Effector memory CD8-positive, alpha-beta T cell (primary cell): ENCODE measurements around the gene GPR176.
"Not testable (repeated sequence)": the region's sequence is repeated elsewhere in the genome, so short reads cannot be mapped to it uniquely, and the experiment has no call there.

Experiments used
- ATAC-seq: fragments of 150-1000 bp; cut with Tn5 transposase; replicated peaks from 2 replicates; pipeline ENCODE4 v1.10.0; 2021; ENCODE audit warnings: mild to moderate bottlenecking, moderate library complexity
- DNase-seq, 3 experiments: peaks; one replicate each; pipeline ENCODE4 v3.0.0; 2021
- H3K27ac Mint-ChIP-seq, 2 donors: one replicate each; pipeline ENCODE4 v1.8.0; 2022; ENCODE audit warnings: mild to moderate bottlenecking in 2 of 2, mixed read lengths in 2 of 2, moderate library complexity in 2 of 2
- H3K27me3 Mint-ChIP-seq, 2 donors: one replicate each; pipeline ENCODE4 v1.8.0; 2022; ENCODE audit warnings: mixed read lengths in 2 of 2
- H3K36me3 Mint-ChIP-seq: one replicate; pipeline ENCODE4 v1.8.0; 2022; ENCODE audit warnings: mild to moderate bottlenecking, moderate library complexity, mixed read lengths; ENCODE audit not compliant: insufficient read depth
- H3K4me1 Mint-ChIP-seq, 2 donors: one replicate each; pipeline ENCODE4 v1.8.0; 2022; ENCODE audit warnings: low read depth in 2 of 2, mixed read lengths in 2 of 2
- H3K4me3 Mint-ChIP-seq, 2 donors: one replicate each; pipeline ENCODE4 v1.8.0; 2022; ENCODE audit warnings: mild to moderate bottlenecking in 2 of 2, mixed read lengths in 2 of 2, moderate library complexity in 2 of 2
- H3K9me3 Mint-ChIP-seq, 2 donors: one replicate each; pipeline ENCODE4 v1.8.0; 2022; ENCODE audit warnings: mixed read lengths in 2 of 2

GPR176 gene

DNA sequence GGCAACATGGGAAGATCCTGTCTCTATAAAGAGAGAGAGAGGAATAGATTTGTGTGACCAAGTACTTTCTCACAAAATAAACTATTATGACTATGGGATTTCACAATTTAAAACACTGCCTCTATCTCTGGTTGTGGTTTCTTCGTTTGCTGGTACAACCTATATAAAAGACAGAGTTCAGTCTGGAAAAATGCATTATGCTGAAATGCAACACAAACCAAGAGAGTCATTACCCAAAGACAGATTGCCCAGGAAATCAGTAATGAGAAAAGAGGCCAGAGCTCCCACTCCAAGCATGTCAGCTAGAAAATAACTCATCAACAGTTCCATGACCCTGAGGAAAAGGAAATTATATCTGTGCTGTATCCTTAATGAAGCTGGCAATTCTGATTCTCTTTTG lies 23.2 kb downstream of the GPR176 start:
- Mint-ChIP-seq H3K9me3 (no peaks in the 10 kb centered on the region), H3K27ac (no peak overlapping the region), H3K4me1 (no peaks in the 10 kb centered on the region), H3K4me3 (no peak overlapping the region), H3K27me3 (peaks cover 25 to 33% of the 10 kb centered on the region in 2 donors), H3K36me3 (no peaks in the 10 kb centered on the region)
- DNase-seq (no peak), ATAC-seq (no peak)

DNA sequence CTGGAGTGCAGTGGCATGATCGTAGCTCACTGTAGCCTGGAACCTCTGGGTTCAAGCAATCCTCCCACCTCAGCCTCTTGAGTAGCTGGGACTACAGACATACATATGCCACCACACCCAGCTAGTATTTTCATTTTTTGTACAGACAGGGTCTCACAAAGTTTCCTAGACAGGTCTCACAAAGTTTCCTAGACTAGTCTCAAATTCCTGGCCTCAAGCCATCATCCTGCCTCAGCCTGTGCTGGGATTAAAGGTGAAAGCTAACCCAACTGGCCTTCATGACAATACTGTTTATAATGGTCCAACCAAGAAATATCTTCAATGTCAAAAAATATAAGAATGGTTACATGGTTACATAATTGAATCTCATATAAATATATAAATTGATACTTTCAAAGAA lies 24.0 kb downstream of the GPR176 start:
- no peak for ATAC-seq
- Mint-ChIP-seq H3K9me3 (no peaks in the 10 kb centered on the region), H3K4me3 (no peak overlapping the region), H3K4me1 (no peaks in the 10 kb centered on the region), H3K27me3 (peaks cover 25 to 33% of the 10 kb centered on the region in 2 donors), H3K27ac (no peak overlapping the region), H3K36me3 (no peaks in the 10 kb centered on the region)
- no peak for DNase-seq

DNA sequence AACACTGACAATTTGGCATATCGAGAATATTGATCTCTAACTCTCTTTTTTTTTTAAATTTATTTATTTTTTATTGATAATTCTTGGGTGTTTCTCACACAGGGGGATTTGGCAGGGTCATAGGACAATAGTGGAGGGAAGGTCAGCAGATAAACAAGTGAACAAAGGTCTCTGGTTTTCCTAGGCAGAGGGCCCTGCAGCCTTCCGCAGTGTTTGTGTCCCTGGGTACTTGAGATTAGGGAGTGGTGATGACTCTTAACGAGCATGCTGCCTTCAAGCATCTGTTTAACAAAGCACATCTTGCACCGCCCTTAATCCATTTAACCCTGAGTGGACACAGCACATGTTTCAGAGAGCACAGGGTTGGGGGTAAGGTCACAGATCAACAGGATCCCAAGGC lies 27.0 kb downstream of the GPR176 start:
- H3K27ac Mint-ChIP-seq, H3K4me3 Mint-ChIP-seq, H3K36me3 Mint-ChIP-seq, ATAC-seq, DNase-seq, H3K4me1 Mint-ChIP-seq, H3K9me3 Mint-ChIP-seq: not testable (repeated sequence)
- H3K27me3 Mint-ChIP-seq, result peaks cover 16 to 20% of the 10 kb centered on the region in 2 donors

DNA sequence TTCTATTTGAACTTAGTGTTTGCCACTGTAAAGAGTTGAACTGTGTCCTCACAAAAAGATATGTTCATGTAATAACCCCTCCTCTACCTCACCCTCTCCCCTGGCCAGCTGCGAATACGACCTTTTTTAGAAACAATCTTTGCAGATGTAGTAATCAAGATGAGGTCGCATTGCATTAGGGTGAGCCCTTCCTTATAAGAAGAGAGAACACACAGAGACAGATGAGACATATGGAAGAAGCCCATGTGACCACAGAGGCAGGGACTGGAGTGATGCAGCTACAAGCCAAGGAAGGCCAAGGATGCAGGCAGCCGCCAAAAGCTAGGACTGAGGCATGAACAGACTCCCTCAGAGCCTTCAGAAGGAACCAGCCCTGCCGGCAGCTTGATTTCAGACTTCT lies 27.6 kb downstream of the GPR176 start:
- Mint-ChIP-seq H3K27me3 (peaks cover 12 to 17% of the 10 kb centered on the region in 2 donors), H3K9me3 (no peaks in the 10 kb centered on the region), H3K36me3 (no peaks in the 10 kb centered on the region), H3K27ac (no peak overlapping the region), H3K4me3 (no peak overlapping the region), H3K4me1 (no peaks in the 10 kb centered on the region)
- DNase-seq (no peak), ATAC-seq (no peak)

DNA sequence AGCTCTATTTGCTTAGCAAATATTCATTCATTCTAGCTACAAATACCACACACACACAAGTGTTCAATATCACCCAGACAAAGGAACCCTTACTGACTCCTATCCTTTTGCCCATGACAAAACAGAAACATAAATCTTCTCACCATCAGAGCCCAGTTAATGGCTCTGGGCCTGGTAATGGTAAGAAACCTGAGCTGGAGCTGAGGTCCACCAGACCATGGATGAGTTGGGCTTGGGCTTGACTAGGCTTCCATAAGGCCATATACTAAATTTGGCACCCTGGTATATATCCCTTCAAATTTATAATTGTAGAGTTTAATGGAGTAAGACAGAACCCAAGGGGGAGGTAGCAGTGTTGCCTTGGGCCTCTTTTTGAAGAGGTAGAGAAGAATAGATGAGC lies 29.4 kb downstream of the GPR176 start:
- Mint-ChIP-seq H3K4me3 (no peak overlapping the region), H3K4me1 (no peaks in the 10 kb centered on the region), H3K27ac (no peak overlapping the region), H3K27me3 (peaks cover 12 to 15% of the 10 kb centered on the region in 2 donors), H3K36me3 (peaks cover 3% of the 10 kb centered on the region), H3K9me3 (no peaks in the 10 kb centered on the region)
- ATAC-seq (no peak), DNase-seq (no peak)

DNA sequence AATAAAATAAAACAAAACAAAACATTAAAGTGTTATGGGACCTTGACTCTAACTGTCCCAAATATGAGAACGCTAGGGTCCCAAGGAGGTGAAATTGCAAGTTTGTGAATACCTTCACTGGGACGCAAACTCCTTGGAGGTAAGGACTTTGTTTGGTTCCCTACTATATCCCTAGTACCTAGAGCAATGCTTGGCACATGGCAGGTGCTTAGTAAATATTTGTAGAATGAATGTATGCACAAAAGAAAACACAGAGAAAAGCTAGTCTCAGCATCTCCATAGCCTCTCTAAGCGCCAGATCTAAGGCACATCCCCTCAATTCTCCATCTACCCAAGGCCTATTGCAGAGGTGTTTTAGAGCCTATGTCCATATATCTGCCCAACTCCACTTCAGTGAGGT lies 30.5 kb downstream of the GPR176 start:
- no peak for ATAC-seq
- Mint-ChIP-seq H3K27me3 (peaks cover 19 to 26% of the 10 kb centered on the region in 2 donors), H3K4me3 (no peak overlapping the region), H3K36me3 (peaks cover 3% of the 10 kb centered on the region), H3K9me3 (no peaks in the 10 kb centered on the region), H3K27ac (no peak overlapping the region), H3K4me1 (no peaks in the 10 kb centered on the region)
- DNase-seq, result no peak

DNA sequence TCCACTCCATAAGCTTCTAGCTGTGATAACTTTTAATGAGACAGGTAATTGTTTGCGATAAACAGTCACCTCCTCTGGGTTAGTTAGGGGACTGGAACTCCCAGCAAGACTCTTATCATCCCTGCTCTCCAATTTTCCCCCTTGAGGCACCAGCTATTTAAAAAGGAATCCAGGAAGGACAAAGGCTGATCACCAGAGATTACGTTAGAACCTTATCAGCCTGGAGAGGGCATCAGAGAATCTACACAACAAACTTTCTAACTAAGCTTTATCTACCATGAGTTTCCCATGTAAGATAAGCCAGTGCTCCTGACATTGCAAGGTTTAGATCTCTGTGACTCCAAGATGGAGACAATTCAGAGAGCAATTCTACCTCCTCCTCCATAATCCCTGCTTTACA lies 31.3 kb downstream of the GPR176 start:
- DNase-seq (no peak), ATAC-seq (no peak)
- Mint-ChIP-seq H3K27ac (no peak overlapping the region), H3K4me1 (no peaks in the 10 kb centered on the region), H3K4me3 (no peak overlapping the region), H3K27me3 (peaks cover 27 to 34% of the 10 kb centered on the region in 2 donors), H3K36me3 (peaks cover 3% of the 10 kb centered on the region), H3K9me3 (no peaks in the 10 kb centered on the region)

DNA sequence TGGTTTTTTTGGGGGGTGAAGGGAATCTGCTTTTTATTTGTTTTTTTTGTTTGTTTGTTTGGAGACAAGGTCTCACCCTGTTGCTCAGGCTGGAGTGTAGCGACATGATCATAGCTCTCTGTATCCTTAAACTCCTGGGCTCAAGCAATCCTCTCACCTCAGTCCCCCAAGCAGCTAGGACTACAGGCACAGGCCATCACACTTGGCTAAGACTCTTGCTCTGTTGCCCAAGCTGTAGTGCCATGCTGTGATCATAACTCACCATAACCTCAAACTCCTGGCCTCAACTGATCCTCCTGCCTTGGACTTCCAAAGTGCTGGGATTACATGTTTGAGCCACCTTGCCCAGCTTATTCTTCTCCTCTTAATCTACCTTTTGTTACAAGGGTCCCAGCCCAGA lies 31.8 kb downstream of the GPR176 start:
- Mint-ChIP-seq H3K27me3 (peaks cover 27 to 35% of the 10 kb centered on the region in 2 donors), H3K4me3 (no peak overlapping the region), H3K27ac (no peak overlapping the region), H3K36me3 (peaks cover 3% of the 10 kb centered on the region), H3K4me1 (no peaks in the 10 kb centered on the region), H3K9me3 (no peaks in the 10 kb centered on the region)
- ATAC-seq, result no peak
- DNase-seq, result no peak

DNA sequence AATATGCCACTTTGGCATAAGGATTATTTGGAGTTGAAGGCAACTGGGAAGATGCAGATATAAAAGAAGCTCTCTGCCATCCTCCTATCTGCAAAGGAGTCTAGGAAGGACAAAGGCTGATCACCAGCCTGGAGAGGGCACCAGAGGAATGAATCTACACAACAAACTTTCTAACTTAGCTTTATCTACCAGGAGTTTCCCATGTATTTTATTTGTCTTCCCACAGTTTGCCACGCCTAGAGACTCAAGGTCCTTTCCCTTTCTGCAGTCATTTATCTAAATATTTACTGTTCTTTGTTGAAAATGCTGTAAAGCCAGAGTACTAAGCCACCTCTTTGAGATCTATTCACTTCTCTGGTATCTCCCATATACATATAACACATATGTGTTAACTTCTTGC lies 32.2 kb downstream of the GPR176 start:
- Mint-ChIP-seq H3K36me3 (peaks cover 3% of the 10 kb centered on the region), H3K27ac (no peak overlapping the region), H3K9me3 (no peaks in the 10 kb centered on the region), H3K4me3 (no peak overlapping the region), H3K27me3 (peaks cover 27 to 35% of the 10 kb centered on the region in 2 donors), H3K4me1 (no peaks in the 10 kb centered on the region)
- DNase-seq (no peak), ATAC-seq (no peak)

DNA sequence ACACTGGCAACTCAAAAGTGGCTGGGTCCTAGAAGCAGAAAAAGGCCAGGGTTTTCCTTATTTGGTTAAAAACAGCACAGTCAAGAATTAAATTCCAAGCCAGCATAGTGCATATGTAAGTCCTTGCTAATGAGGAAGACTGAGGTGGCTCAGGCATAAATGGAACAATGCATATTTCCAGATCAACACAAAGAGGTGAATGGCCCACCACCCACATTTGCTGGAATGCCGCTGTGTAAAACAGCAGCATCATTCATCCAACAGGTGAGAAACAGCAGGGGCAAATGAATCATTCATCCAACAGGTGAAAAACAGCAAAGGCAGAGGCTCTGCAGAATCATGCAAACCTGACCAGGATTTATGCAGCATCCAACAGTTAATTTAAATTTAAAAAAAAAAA lies 32.9 kb downstream of the GPR176 start:
- H3K36me3 Mint-ChIP-seq, result peaks cover 3% of the 10 kb centered on the region
- DNase-seq (no peak), ATAC-seq (no peak)
- no peaks in the 10 kb centered on the region for H3K4me1 Mint-ChIP-seq
- no peak overlapping the region for H3K4me3 Mint-ChIP-seq
- peaks cover 27 to 35% of the 10 kb centered on the region in 2 donors for H3K27me3 Mint-ChIP-seq
- H3K9me3 Mint-ChIP-seq, result no peaks in the 10 kb centered on the region
- H3K27ac Mint-ChIP-seq, result no peak overlapping the region

DNA sequence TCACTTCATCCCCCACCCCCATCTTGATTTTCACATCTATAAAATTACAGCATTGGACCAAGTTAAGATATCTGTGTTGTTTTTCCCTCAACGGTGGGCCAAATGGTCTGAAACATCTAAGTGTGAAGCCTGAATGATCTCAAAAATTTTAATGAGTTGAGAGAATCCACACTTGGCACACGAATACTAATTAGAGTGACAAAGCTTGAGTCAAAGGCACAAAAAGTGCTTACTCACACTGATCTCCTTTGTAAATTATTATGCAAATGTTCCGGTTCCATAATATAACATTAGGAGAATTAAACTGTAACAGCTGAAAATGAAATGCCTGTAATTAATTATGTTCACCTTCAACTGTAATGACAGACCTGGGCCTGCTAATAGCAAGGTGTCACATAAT lies 33.6 kb downstream of the GPR176 start:
- Mint-ChIP-seq H3K4me1 (no peaks in the 10 kb centered on the region), H3K4me3 (no peak overlapping the region), H3K27ac (no peak overlapping the region), H3K36me3 (peaks cover 3% of the 10 kb centered on the region), H3K9me3 (no peaks in the 10 kb centered on the region), H3K27me3 (peaks cover 27 to 35% of the 10 kb centered on the region in 2 donors)
- ATAC-seq (no peak), DNase-seq (no peak)

DNA sequence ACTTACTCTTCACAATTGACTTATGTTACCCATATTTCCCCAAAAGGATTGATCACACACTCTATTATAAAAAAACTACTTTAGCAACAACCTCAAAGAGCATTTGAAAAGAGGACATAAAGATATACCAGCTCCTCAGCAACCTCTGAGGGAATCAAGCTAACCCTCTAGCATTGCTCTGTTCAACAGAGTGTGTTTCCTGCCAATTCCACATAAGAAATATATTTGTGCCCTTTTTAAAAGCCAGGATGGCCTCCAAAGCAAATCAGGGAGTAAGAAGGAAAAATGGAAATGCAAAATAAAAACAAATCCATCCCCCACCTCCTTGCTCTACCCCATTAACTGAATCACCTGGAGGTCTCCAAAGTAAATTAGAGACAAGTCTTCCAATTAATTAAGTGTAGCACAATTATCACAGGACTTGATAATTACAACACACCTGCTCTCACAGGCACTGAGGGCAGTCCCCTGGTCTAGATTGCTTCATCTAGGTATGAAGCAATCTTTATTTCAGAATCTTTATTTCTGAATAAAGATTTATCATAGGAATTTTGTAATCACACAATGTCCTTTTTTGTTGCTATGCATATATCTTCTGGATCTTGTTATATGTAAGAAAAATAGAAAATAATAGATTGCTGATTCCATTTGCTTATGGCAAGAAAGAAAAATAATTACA lies 34.8 kb downstream of the GPR176 start:
- Mint-ChIP-seq H3K36me3 (peaks cover 3% of the 10 kb centered on the region), H3K4me3 (no peak overlapping the region), H3K4me1 (no peaks in the 10 kb centered on the region), H3K27me3 (peaks cover 27 to 35% of the 10 kb centered on the region in 2 donors), H3K27ac (peak overlapping the region in 1 of 2 donors; percentile 64), H3K9me3 (no peaks in the 10 kb centered on the region)
- DNase-seq (no peak), ATAC-seq (no peak)

DNA sequence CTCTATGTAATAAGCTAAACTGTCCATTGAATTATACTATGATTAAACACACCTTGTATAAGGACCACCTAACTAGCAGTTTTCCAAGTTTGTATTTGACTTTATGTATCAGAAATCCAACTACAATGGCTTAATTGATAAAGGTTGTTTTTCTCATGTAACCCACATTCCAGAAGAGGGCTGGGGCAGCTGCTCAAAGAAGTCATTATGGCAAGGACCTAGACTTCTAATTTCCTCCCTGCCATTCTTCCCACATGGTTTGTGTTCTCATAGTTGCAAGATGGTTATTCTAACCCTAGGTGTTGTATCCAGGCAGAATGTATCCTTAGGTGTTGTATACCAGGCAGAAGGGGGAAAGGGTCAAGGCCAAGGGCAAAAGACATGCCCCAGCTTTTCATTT lies 35.7 kb downstream of the GPR176 start:
- Mint-ChIP-seq H3K27ac (no peak overlapping the region), H3K4me1 (no peaks in the 10 kb centered on the region), H3K36me3 (peaks cover 3% of the 10 kb centered on the region), H3K4me3 (no peak overlapping the region), H3K27me3 (peaks cover 27 to 35% of the 10 kb centered on the region in 2 donors), H3K9me3 (no peaks in the 10 kb centered on the region)
- DNase-seq (no peak), ATAC-seq (no peak)

DNA sequence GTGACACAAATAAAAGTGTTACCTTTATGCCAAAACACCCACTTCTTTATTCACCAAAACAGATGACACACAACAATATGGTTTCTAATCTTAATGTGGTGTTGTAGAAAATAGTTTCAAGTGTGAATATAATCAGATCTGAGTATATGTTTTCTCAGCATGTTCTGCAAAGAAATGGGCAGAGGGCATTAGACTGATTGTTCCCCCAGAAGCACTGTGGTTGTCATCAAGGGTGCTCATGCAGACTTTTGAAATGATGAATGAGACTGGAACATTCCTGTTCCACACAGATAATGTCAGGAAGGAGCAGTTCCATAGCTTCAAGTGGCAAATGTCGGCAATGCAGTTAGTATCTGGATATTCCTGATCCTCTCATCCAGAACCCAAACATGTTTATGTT lies 37.5 kb downstream of the GPR176 start:
- no peak overlapping the region for H3K27ac Mint-ChIP-seq
- peaks cover 15 to 24% of the 10 kb centered on the region in 2 donors for H3K27me3 Mint-ChIP-seq
- H3K4me3 Mint-ChIP-seq, result no peak overlapping the region

More for the DNA sequence above, 37.5 kb downstream of the GPR176 start:
- H3K36me3 Mint-ChIP-seq, result peaks cover 3% of the 10 kb centered on the region
- ATAC-seq (no peak), DNase-seq (no peak)
- no peaks in the 10 kb centered on the region for H3K9me3 Mint-ChIP-seq
- H3K4me1 Mint-ChIP-seq, result no peaks in the 10 kb centered on the region
